WTC11 (cell line): ENCODE results near the gene AKAP10.
"Not testable (repeated sequence)": the region's sequence is repeated elsewhere in the genome, so short reads cannot be mapped to it uniquely, and the experiment has no call there.

Experiments
- ARID4B ChIP-seq: sonication (generic); formaldehyde crosslinking; IDR thresholded peaks from 2 replicates; pipeline ENCODE4 v1.8.0; 2023; ENCODE audit warnings: missing genetic modification reagents, mild to moderate bottlenecking, borderline replicate concordance
- CREB1 ChIP-seq: sonication (generic); formaldehyde crosslinking; IDR thresholded peaks from 2 replicates; pipeline ENCODE4 v1.8.0; 2023; ENCODE audit warnings: mild to moderate bottlenecking, missing genetic modification reagents
- CTCF ChIP-seq: fragments of 200-600 bp; IDR thresholded peaks from 2 replicates; pipeline ENCODE4 v1.8.0; 2022; ENCODE audit warnings: antibody characterized with exemption
- E2F1 ChIP-seq: sonication (generic); formaldehyde crosslinking; IDR thresholded peaks from 2 replicates; pipeline ENCODE4 v1.8.0; 2022; ENCODE audit warnings: mild to moderate bottlenecking, missing genetic modification reagents
- ERG ChIP-seq: fragments of 250-450 bp; sonication (Bioruptor Pico); IDR thresholded peaks from 2 replicates; pipeline ENCODE4 v1.8.0; 2021; ENCODE audit warnings: mild to moderate bottlenecking
- GABPB1 ChIP-seq: sonication (generic); formaldehyde crosslinking; IDR thresholded peaks from 2 replicates; pipeline ENCODE4 v1.8.1; 2023; ENCODE audit warnings: mild to moderate bottlenecking, missing genetic modification reagents
- HMGXB4 ChIP-seq: sonication (generic); formaldehyde crosslinking; IDR thresholded peaks from 2 replicates; pipeline ENCODE4 v1.8.1; 2023; ENCODE audit warnings: mild to moderate bottlenecking, moderate library complexity, missing genetic modification reagents
- JUN ChIP-seq: sonication (generic); formaldehyde crosslinking; IDR thresholded peaks from 2 replicates; pipeline ENCODE4 v1.8.0; 2023; ENCODE audit warnings: mild to moderate bottlenecking, missing genetic modification reagents
- NR1H2 ChIP-seq: sonication (generic); formaldehyde crosslinking; IDR thresholded peaks from 2 replicates; pipeline ENCODE4 v1.9.0; 2021; ENCODE audit warnings: mild to moderate bottlenecking, moderate library complexity, missing genetic modification reagents
- NR3C1 ChIP-seq: sonication (generic); formaldehyde crosslinking; conservative IDR thresholded peaks from 2 replicates; pipeline ENCODE4 v1.8.1; 2023; ENCODE audit warnings: low read depth, mild to moderate bottlenecking, missing genetic modification reagents
- PRRX2 ChIP-seq: fragments of 250-450 bp; sonication (Bioruptor Pico); IDR thresholded peaks from 2 replicates; pipeline ENCODE4 v1.8.0; 2021; ENCODE audit warnings: mild to moderate bottlenecking
- RELA ChIP-seq: sonication (generic); formaldehyde crosslinking; IDR thresholded peaks from 2 replicates; pipeline ENCODE4 v1.8.1; 2022; ENCODE audit warnings: missing genetic modification reagents, mild to moderate bottlenecking, borderline replicate concordance
- ZNF121 ChIP-seq: sonication (generic); formaldehyde crosslinking; IDR thresholded peaks from 2 replicates; pipeline ENCODE4 v1.8.0; 2023; ENCODE audit warnings: missing genetic modification reagents
- ZNF232 ChIP-seq: sonication (generic); formaldehyde crosslinking; IDR thresholded peaks from 2 replicates; pipeline ENCODE4 v1.8.0; 2022; ENCODE audit warnings: mild to moderate bottlenecking, missing genetic modification reagents

GRCh38 chr17:19951411-19951810, 26.2 kb downstream of the AKAP10 start:
- TF ChIP-seq NR1H2 (CRISPR knock-in tag); CTCF; CREB1; E2F1 (CRISPR knock-in tag); JUN (CRISPR knock-in tag); ZNF121 (CRISPR knock-in tag); ZNF232 (CRISPR knock-in tag); ERG; HMGXB4; RELA; PRRX2 (CRISPR knock-in tag); ARID4B (CRISPR knock-in tag); NR3C1 (CRISPR knock-in tag); GABPB1: not testable (repeated sequence)
